IMR-90 (cell line): Measurements from ENCODE around the gene SCAF1. TPM values are rescaled to one million over a fixed set of nuclear protein-coding genes. Genes with fewer than 3 reads are reported as not detected.

ENCODE experiments used
- BHLHE40 ChIP-seq: fragments of 150-350 bp; IDR thresholded peaks from 2 replicates; pipeline ENCODE4 v1.6.1; 2016; ENCODE audit warnings: mild to moderate bottlenecking, low read depth, low read length
- CEBPB ChIP-seq: IDR thresholded peaks from 2 replicates; pipeline ENCODE4 v1.6.1; 2012; ENCODE audit warnings: low read depth, low read length, improper control_type of control experiment
- CHD1 ChIP-seq: IDR thresholded peaks from 2 replicates; pipeline ENCODE4 v1.6.1; 2012; ENCODE audit warnings: low read depth, low read length, improper control_type of control experiment
- FOS ChIP-seq: fragments of 150-350 bp; IDR thresholded peaks from 2 replicates; pipeline ENCODE4 v1.6.1; 2016; ENCODE audit warnings: low read depth, low read length
- MAFK ChIP-seq: IDR thresholded peaks from 2 replicates; pipeline ENCODE4 v1.6.1; 2012; ENCODE audit warnings: low read depth, low read length, improper control_type of control experiment
- MXI1 ChIP-seq: IDR thresholded peaks from 2 replicates; pipeline ENCODE4 v1.6.1; 2012; ENCODE audit warnings: low read depth, mild to moderate bottlenecking, low read length, moderate library complexity, borderline replicate concordance
- POLR2A ChIP-seq: IDR thresholded peaks from 2 replicates; pipeline ENCODE4 v1.6.1; 2012; ENCODE audit warnings: mild to moderate bottlenecking, low read depth, low read length
- polyA plus RNA-seq, 3 experiments: library from polyadenylated mRNA; depleted of rRNA; stranded (reverse); fragments of >200 nt; gene quantifications; 2 replicates each; pipeline ENCODE4 v1.2.3, GENCODE V29; 2012; ENCODE audit warnings: low replicate concordance in 1 of 3
- total RNA-seq: library from RNA; depleted of rRNA; stranded (reverse); fragments of >200 nt; gene quantifications from 2 replicates; pipeline ENCODE4 v1.2.3, GENCODE V29; 2012

The SCAF1 gene
- total and polyA plus RNA-seq, 2 of the 4 experiments (the other 2 are of a cell fraction) = 2.2 to 14.8 TPM

DNA sequence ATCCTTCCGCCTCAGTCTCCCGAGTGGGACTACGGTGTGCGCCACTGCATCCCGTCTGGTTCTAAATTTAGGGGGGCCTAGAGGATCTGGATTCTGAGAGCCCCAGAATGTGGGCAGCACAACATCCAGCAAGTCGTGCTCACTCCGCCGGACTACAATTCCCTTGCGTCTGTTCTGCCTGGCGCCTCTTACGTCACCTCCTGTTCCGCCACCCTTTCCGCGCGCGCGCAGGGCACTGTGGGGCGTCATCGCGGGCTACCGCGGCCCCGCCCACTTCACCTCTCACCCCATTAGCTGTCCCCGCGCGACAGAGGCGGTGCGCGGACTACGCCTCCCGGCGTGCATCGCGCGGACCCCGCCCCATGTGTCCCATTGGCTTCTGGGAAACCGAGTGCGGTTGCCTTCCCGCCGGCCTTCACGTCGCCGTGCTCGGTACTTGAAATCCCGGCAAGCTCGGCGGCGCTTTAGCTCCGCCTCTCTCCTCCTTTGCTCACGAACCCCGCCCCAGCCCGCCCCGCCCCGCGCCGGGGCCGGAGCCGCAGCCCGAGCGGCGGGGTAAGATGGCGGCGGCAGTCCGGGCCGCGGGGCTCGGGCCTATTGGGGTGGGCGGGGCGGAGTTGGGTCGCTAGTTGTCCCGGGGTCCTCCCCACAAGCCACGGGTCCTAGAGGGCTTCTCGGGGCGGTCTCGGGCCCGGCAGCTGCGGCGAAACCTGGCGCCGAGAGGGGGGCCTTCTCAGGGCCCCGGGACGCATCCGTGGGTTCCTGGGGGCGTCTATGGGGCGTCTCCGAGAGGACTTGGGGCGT is at the start of gene SCAF1 (continued):
- TF ChIP-seq FOS = 0 out of 2 replicates have a peak, but pooled peaks have one; percentile 15
- TF ChIP-seq CEBPB = peak; percentile 90
- no peak for TF ChIP-seq CHD1
- 0 out of 2 replicates have a peak, but pooled peaks have one; percentile 20 for TF ChIP-seq MXI1
- TF ChIP-seq POLR2A = peak; percentile 92
- TF ChIP-seq MAFK = no peak
- 0 out of 2 replicates have a peak, but pooled peaks have one; percentile 16 for TF ChIP-seq BHLHE40
